Small intestine (tissue), 7 donors: ENCODE data around the gene SPOCK1. TPM values are rescaled to one million over a fixed set of nuclear protein-coding genes. Genes with fewer than 3 reads are reported as not detected.

Experiments used
- DNase-seq, 2 donors: peaks; one replicate each; pipeline versions ENCODE4 v3.0.0 to v3.0.0-alpha.2; 2013
- FAIRE-seq: peaks from 2 replicates; lab custom pipeline; 2012; peaks lifted over from hg19 to GRCh38; lab: Jason Lieb, UNC
- H3K27ac ChIP-seq, 3 donors: one replicate each; pipeline ENCODE4 v1.5.1; 2013; ENCODE audit warnings: low read length in 2 of 3, mild to moderate bottlenecking in 2 of 3, control low read depth in 1 of 3, inconsistent platforms in 1 of 3, low read depth in 1 of 3, moderate library complexity in 1 of 3
- H3K27me3 ChIP-seq, 3 donors: one replicate each; pipeline ENCODE4 v1.6.1; 2013; ENCODE audit warnings: low read length in 3 of 3, inconsistent platforms in 1 of 3; ENCODE audit not compliant: control insufficient read depth in 3 of 3, insufficient read depth in 3 of 3
- H3K36me3 ChIP-seq, 3 donors: one replicate each; pipeline ENCODE4 v1.6.1; 2013; ENCODE audit warnings: low read length in 3 of 3, inconsistent platforms in 1 of 3, low read depth in 1 of 3, mild to moderate bottlenecking in 1 of 3, moderate library complexity in 1 of 3; ENCODE audit not compliant: control insufficient read depth in 3 of 3, insufficient read depth in 2 of 3
- H3K4me1 ChIP-seq, 3 donors: one replicate each; pipeline ENCODE4 v1.6.1; 2013; ENCODE audit warnings: low read length in 2 of 3, inconsistent platforms in 1 of 3, low read depth in 1 of 3, mild to moderate bottlenecking in 1 of 3, moderate library complexity in 1 of 3; ENCODE audit not compliant: control insufficient read depth in 3 of 3, insufficient read depth in 2 of 3
- H3K4me3 ChIP-seq, 3 donors: one replicate each; pipeline ENCODE4 v1.5.1; 2013; ENCODE audit warnings: low read length in 3 of 3, control low read depth in 1 of 3, inconsistent platforms in 1 of 3, low read depth in 1 of 3, mild to moderate bottlenecking in 1 of 3, moderate library complexity in 1 of 3
- H3K9me3 ChIP-seq, 2 donors: one replicate each; pipeline ENCODE4 v1.6.1; 2013; ENCODE audit warnings: low read depth in 1 of 2, low read length in 1 of 2; ENCODE audit not compliant: control insufficient read depth in 2 of 2, insufficient read depth in 1 of 2
- WGBS, 3 donors: extraction: QIAGEN DNeasy Blood & Tissue Kit; methylation state at CpG; one replicate each; pipeline ENCODE4 v1.1.7; 2013; 5-methylcytosine and 5-hydroxymethylcytosine counted together
- polyA plus RNA-seq, 4 donors: library from polyadenylated mRNA; stranded (reverse) in 3 of 4; unstranded in 1 of 4; fragments of 200-250 nt in 3 of 4; fragments of 120-200 nt in 1 of 4; gene quantifications; one replicate each; pipeline versions ENCODE4 v1.2.1 to v1.2.3, GENCODE V29; 2013
- donor health status: healthy with polysubstance abuse.
- donor health status: control.
- donor health status: control.
- donor health status: Bipolar disorder and iron deficiency.
- donor health status: healthy.

SPOCK1 gene
- polyA plus RNA-seq, 4 donors = 0.22 to 1.1 (median 0.54) TPM

- Histone ChIP-seq H3K27me3 (peaks cover 0 to 2% (median 0%) of the 10 kb centered on the region in 3 donors), H3K36me3 (no peaks in the 10 kb centered on the region), H3K4me3 (no peak overlapping the region), H3K4me1 (no peaks in the 10 kb centered on the region), H3K9me3 (no peaks in the 10 kb centered on the region), H3K27ac (no peak overlapping the region)
- FAIRE-seq (no peak), DNase-seq (no peak)
- WGBS, 3 donors = 65 to 73% (median 68%) methylated on average over 4 of the region's 4 CpGs
These were observed 165.7 kb downstream of the SPOCK1 start for GRCh38 chr5:137333475-137333874.

- Histone ChIP-seq H3K27me3 (peaks cover 0 to 2% (median 0%) of the 10 kb centered on the region in 3 donors), H3K4me3 (no peak overlapping the region), H3K36me3 (no peaks in the 10 kb centered on the region), H3K9me3 (no peaks in the 10 kb centered on the region), H3K4me1 (no peaks in the 10 kb centered on the region), H3K27ac (no peak overlapping the region)
- 61 to 72% (median 65%) methylated on average over 6 of the region's 6 CpGs for WGBS, 3 donors
- no peak for FAIRE-seq
- no peak for DNase-seq
These were observed 166.8 kb downstream of the SPOCK1 start for GRCh38 chr5:137332296-137332695.

- FAIRE-seq (no peak), DNase-seq (no peak)
- Histone ChIP-seq H3K27me3 (peaks cover 0 to 2% (median 0%) of the 10 kb centered on the region in 3 donors), H3K36me3 (no peaks in the 10 kb centered on the region), H3K4me3 (no peak overlapping the region), H3K4me1 (no peaks in the 10 kb centered on the region), H3K27ac (no peak overlapping the region), H3K9me3 (peaks cover 0 to 2% of the 10 kb centered on the region in 2 donors)
- 81 to 89% (median 87%) methylated on average over 8 of the region's 8 CpGs for WGBS, 3 donors
These were observed 169.4 kb downstream of the SPOCK1 start for GRCh38 chr5:137329586-137330296.

- Histone ChIP-seq H3K36me3 (no peaks in the 10 kb centered on the region), H3K27me3 (peaks cover 0 to 2% (median 0%) of the 10 kb centered on the region in 3 donors), H3K9me3 (peaks cover 0 to 2% of the 10 kb centered on the region in 2 donors), H3K4me3 (no peak overlapping the region), H3K27ac (no peak overlapping the region), H3K4me1 (no peaks in the 10 kb centered on the region)
- 58 to 83% (median 79%) methylated on average over 3 of the region's 3 CpGs for WGBS, 3 donors
- no peak for FAIRE-seq
- DNase-seq = no peak
These were observed 170.1 kb downstream of the SPOCK1 start for GRCh38 chr5:137328991-137329390.

GRCh38 chr5:137328463-137328862, 170.7 kb downstream of the SPOCK1 start:
- Histone ChIP-seq H3K9me3 (peaks cover 0 to 2% of the 10 kb centered on the region in 2 donors), H3K36me3 (no peaks in the 10 kb centered on the region), H3K27me3 (peaks cover 0 to 2% (median 0%) of the 10 kb centered on the region in 3 donors), H3K4me1 (no peaks in the 10 kb centered on the region), H3K4me3 (no peak overlapping the region), H3K27ac (no peak overlapping the region)
- WGBS, 3 donors = 87 to 95% (median 91%) methylated on average over 9 of the region's 9 CpGs
- no peak for FAIRE-seq
- no peak for DNase-seq

GRCh38 chr5:137325721-137326120, 173.4 kb downstream of the SPOCK1 start:
- FAIRE-seq (no peak), DNase-seq (no peak)
- WGBS, 3 donors = 74 to 84% (median 80%) methylated on average over 4 of the region's 4 CpGs
- Histone ChIP-seq H3K4me1 (no peaks in the 10 kb centered on the region), H3K4me3 (no peak overlapping the region), H3K9me3 (peaks cover 0 to 6% of the 10 kb centered on the region in 2 donors), H3K27me3 (peaks cover 0 to 2% (median 0%) of the 10 kb centered on the region in 3 donors), H3K27ac (no peak overlapping the region), H3K36me3 (no peaks in the 10 kb centered on the region)

- Histone ChIP-seq H3K27me3 (peaks cover 0 to 8% (median 0%) of the 10 kb centered on the region in 3 donors), H3K4me1 (no peaks in the 10 kb centered on the region), H3K36me3 (no peaks in the 10 kb centered on the region), H3K27ac (no peak overlapping the region), H3K4me3 (no peak overlapping the region), H3K9me3 (peaks cover 0 to 3% of the 10 kb centered on the region in 2 donors)
- FAIRE-seq (no peak), DNase-seq (peak; percentile 43 to 62)
- 0 to 2% (median 2%) methylated on average over 3 of the region's 3 CpGs for WGBS, 3 donors
These were observed 178.8 kb downstream of the SPOCK1 start for GRCh38 chr5:137320056-137321045.

- peaks cover 0 to 8% (median 0%) of the 10 kb centered on the region in 3 donors for H3K27me3 ChIP-seq
- H3K9me3 ChIP-seq = peaks cover 0 to 3% of the 10 kb centered on the region in 2 donors
- FAIRE-seq (no peak), DNase-seq (no peak)
- H3K4me1 ChIP-seq = no peaks in the 10 kb centered on the region
- 78 to 87% (median 81%) methylated on average over 6 of the region's 6 CpGs for WGBS, 3 donors
- no peak overlapping the region for H3K27ac ChIP-seq
- no peaks in the 10 kb centered on the region for H3K36me3 ChIP-seq
- no peak overlapping the region for H3K4me3 ChIP-seq
These were observed 181.1 kb downstream of the SPOCK1 start for GRCh38 chr5:137318027-137318426.
